GM23338 (cell line): ENCODE data around the gene LRTM2.

ENCODE experiments used
- CTCF ChIP-seq, 2 experiments: fragments of 200-600 bp in 1 of 2; sonication (generic) in 1 of 2; conservative IDR thresholded peaks; 2 replicates each; pipeline versions ENCODE4 v1.5.1 to v1.6.1; 2016 to 2017; ENCODE audit warnings: antibody characterized with exemption in 2 of 2, low read depth in 2 of 2, mild to moderate bottlenecking in 2 of 2, moderate library complexity in 1 of 2
- EZH2 ChIP-seq: fragments of 200-600 bp; sonication (generic); IDR thresholded peaks from one replicate; pipeline ENCODE4 v1.8.0; 2017; ENCODE audit warnings: antibody characterized with exemption, mild to moderate bottlenecking, low read depth; ENCODE audit not compliant: unreplicated experiment
- EZH2phosphoT487 ChIP-seq: fragments of 200-600 bp; sonication (generic); IDR thresholded peaks from one replicate; pipeline ENCODE4 v1.8.1; 2018; ENCODE audit warnings: antibody characterized with exemption; ENCODE audit not compliant: unreplicated experiment
- JUNB ChIP-seq: IDR thresholded peaks from one replicate; pipeline ENCODE4 v1.6.1; 2016; ENCODE audit warnings: antibody characterized with exemption; ENCODE audit not compliant: unreplicated experiment
- POLR2AphosphoS5 ChIP-seq: IDR thresholded peaks from 2 replicates; pipeline ENCODE4 v1.6.1; 2016; ENCODE audit warnings: antibody characterized with exemption, low read depth
- ZNF114 ChIP-seq: fragments of 250-450 bp; sonication (Bioruptor Pico); IDR thresholded peaks from 2 replicates; pipeline ENCODE4 v1.5.0; 2020; ENCODE audit warnings: mild to moderate bottlenecking, moderate library complexity

- TF ChIP-seq CTCF (conservative IDR thresholded peaks at IDR 0.05; ENCODE audit: low read depth in 2 of 2) (no peak), EZH2phosphoT487 (no peak), JUNB (no peak), EZH2 (no peak), ZNF114 (CRISPR knock-in tag) (no peak), POLR2AphosphoS5 (no peak)
Measured at GRCh38 chr12:1878214-1878613, 57.8 kb downstream of the LRTM2 start.
